Neural cell (in vitro differentiated cells): ENCODE results near the gene GLRX2. TPM values are rescaled to one million over a fixed set of nuclear protein-coding genes. Genes with fewer than 3 reads are reported as not detected.

Source experiments
- H2AFZ ChIP-seq: fragments of 200-600, 300-800 bp; sonication (generic), shearing (Covaris generic); 2 replicates; pipeline ENCODE4 v1.6.0; 2014; ENCODE audit warnings: low read depth, mild to moderate bottlenecking, antibody characterized with exemption, low read length, moderate library complexity
- H3F3A ChIP-seq: fragments of 200-600 bp; shearing (Covaris generic); 2 replicates; pipeline ENCODE4 v1.6.1; 2016; ENCODE audit warnings: mild to moderate bottlenecking, moderate library complexity, mixed read lengths, antibody characterized with exemption, low read length; ENCODE audit not compliant: insufficient read depth, poor library complexity, severe bottlenecking
- H3K27ac ChIP-seq: fragments of 200-600, 300-800 bp; sonication (generic), shearing (Covaris generic); 2 replicates; pipeline ENCODE4 v1.5.1; 2014; ENCODE audit warnings: mild to moderate bottlenecking, low read length, moderate library complexity
- H3K27me3 ChIP-seq: fragments of 300-800, 200-600 bp; sonication (generic), shearing (Covaris generic); 2 replicates; pipeline ENCODE4 v1.6.0; 2014; ENCODE audit warnings: mild to moderate bottlenecking, low read depth, low read length, moderate library complexity; ENCODE audit not compliant: insufficient read depth
- H3K36me3 ChIP-seq: fragments of 300-800, 200-600 bp; sonication (generic), shearing (Covaris generic); 2 replicates; pipeline ENCODE4 v1.5.1; 2014; ENCODE audit warnings: mild to moderate bottlenecking, antibody characterized with exemption, low read length, moderate library complexity; ENCODE audit not compliant: insufficient read depth
- H3K4me2 ChIP-seq: fragments of 300-800, 200-600 bp; sonication (generic), shearing (Covaris generic); 2 replicates; pipeline ENCODE4 v1.6.0; 2014; ENCODE audit warnings: mild to moderate bottlenecking, low read length
- H3K4me3 ChIP-seq: fragments of 300-800, 200-600 bp; sonication (generic), shearing (Covaris generic); 2 replicates; pipeline ENCODE4 v1.5.1; 2014; ENCODE audit warnings: mild to moderate bottlenecking, low read length, moderate library complexity
- H3K79me2 ChIP-seq: fragments of 200-600 bp; shearing (Covaris generic); replicated peaks from 2 replicates; pipeline ENCODE4 v1.6.0; 2014; ENCODE audit warnings: mild to moderate bottlenecking, low read length, moderate library complexity; ENCODE audit not compliant: insufficient read depth
- H3K9ac ChIP-seq: fragments of 300-800, 200-600 bp; sonication (generic), shearing (Covaris generic); 2 replicates; pipeline ENCODE4 v1.6.1; 2016; ENCODE audit warnings: mild to moderate bottlenecking, low read length, mixed read lengths
- H3K9me2 ChIP-seq: fragments of 200-600 bp; shearing (Covaris generic); 2 replicates; pipeline ENCODE4 v1.6.1; 2016; ENCODE audit warnings: mild to moderate bottlenecking, low read length, mixed read lengths; ENCODE audit not compliant: insufficient read depth
- H3K9me3 ChIP-seq: fragments of 200-600, 300-800 bp; sonication (generic), shearing (Covaris generic); 2 replicates; pipeline ENCODE4 v1.6.1; 2016; ENCODE audit warnings: mild to moderate bottlenecking, mixed run types, low read length, moderate library complexity, mixed read lengths
- H4K20me1 ChIP-seq: fragments of 200-600 bp; shearing (Covaris generic); 2 replicates; pipeline ENCODE4 v1.6.1; 2016; ENCODE audit warnings: mild to moderate bottlenecking, mixed run types; ENCODE audit not compliant: insufficient read depth
- CTCF ChIP-seq: fragments of 450-650 bp; IDR thresholded peaks from 2 replicates; pipeline ENCODE4 v1.5.1; 2014; ENCODE audit warnings: antibody characterized with exemption, mild to moderate bottlenecking, moderate library complexity; ENCODE audit not compliant: poor library complexity, severe bottlenecking
- EP300 ChIP-seq: fragments of 450-650 bp; conservative IDR thresholded peaks from 2 replicates; pipeline ENCODE4 v1.6.1; 2014; ENCODE audit warnings: antibody characterized with exemption, mild to moderate bottlenecking, moderate library complexity; ENCODE audit not compliant: poor library complexity, severe bottlenecking
- EZH2 ChIP-seq: fragments of 200-600, 300-800 bp; shearing (Covaris generic), sonication (generic); IDR thresholded peaks from 2 replicates; pipeline ENCODE4 v1.6.1; 2014; ENCODE audit warnings: antibody characterized with exemption, low read length, borderline replicate concordance, mild to moderate bottlenecking; ENCODE audit not compliant: insufficient read depth, poor library complexity, severe bottlenecking
- MXI1 ChIP-seq: fragments of 450-650 bp; conservative IDR thresholded peaks from 2 replicates; pipeline ENCODE4 v1.6.1; 2014; ENCODE audit warnings: antibody characterized with exemption, mild to moderate bottlenecking; ENCODE audit not compliant: poor library complexity, severe bottlenecking
- RAD21 ChIP-seq: fragments of 450-650 bp; conservative IDR thresholded peaks from 2 replicates; pipeline ENCODE4 v1.6.1; 2014; ENCODE audit warnings: antibody characterized with exemption, mild to moderate bottlenecking, moderate library complexity
- SMC3 ChIP-seq: fragments of 450-650 bp; conservative IDR thresholded peaks from 2 replicates; pipeline ENCODE4 v1.6.1; 2014; ENCODE audit warnings: antibody characterized with exemption, mild to moderate bottlenecking, moderate library complexity; ENCODE audit not compliant: poor library complexity
- polyA plus RNA-seq: library from polyadenylated mRNA; depleted of rRNA; stranded (reverse); fragments of >200 nt; gene quantifications from 2 replicates; pipeline ENCODE4 v1.2.3, GENCODE V29; 2014
- TF ChIP-seq, protein P1 (sequence below): IDR thresholded peaks from 2 replicates; pipeline ENCODE4 v1.6.1; 2012; ENCODE audit warnings: borderline replicate concordance

The GLRX2 gene
- polyA plus RNA-seq, 1 donor from 2014 or later = 6.6 TPM

DNA sequence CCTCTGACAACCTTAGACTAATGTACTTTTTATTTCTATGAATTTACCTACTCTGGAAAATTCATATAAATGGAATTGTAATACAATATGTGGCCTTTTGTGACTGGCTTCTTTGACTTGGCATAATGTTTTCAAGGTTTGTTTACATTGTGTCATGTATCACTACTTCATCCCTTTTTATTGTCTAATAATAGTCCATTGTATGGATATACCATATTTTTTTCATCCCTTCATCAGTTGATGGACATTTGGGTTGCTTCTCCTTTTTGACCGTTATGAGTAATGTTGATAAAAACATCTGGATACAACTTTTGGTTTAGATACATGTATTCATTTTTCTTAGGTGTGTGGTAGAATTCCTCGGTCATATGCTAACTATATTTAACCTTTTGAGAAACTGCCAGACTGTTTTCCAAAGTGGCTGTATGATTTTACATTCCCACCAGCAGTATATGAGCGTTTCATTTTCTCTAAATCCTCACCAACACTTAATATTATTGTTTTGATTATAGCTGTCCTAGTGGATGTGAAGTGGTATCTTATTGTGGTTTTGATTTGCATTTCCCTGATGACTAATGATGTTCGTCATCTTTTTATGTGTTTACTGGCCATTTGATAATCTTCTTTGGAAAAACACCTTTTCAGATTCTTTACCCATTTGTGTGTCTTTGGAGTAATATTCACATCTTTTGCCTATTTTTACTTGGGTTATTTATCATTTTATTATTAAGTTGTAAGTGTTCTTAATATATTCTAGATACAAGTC lies 42.3 kb downstream of the GLRX2 start:
- Histone ChIP-seq H2AFZ (no peak overlapping the region), H4K20me1 (no peaks in the 10 kb centered on the region), H3K4me2 (no peak overlapping the region), H3K9ac (no peak overlapping the region), H3K27ac (no peak overlapping the region), H3K36me3 (no peaks in the 10 kb centered on the region), H3K79me2 (peaks cover 88% of the 10 kb centered on the region), H3F3A (peaks cover 8% of the 10 kb centered on the region), H3K27me3 (no peaks in the 10 kb centered on the region), H3K9me3 (no peaks in the 10 kb centered on the region), H3K4me3 (no peak overlapping the region), H3K9me2 (no peaks in the 10 kb centered on the region)
- TF ChIP-seq EP300 (no peak), EZH2 (no peak), SMC3 (no peak)
- TF ChIP-seq, protein P1, sequence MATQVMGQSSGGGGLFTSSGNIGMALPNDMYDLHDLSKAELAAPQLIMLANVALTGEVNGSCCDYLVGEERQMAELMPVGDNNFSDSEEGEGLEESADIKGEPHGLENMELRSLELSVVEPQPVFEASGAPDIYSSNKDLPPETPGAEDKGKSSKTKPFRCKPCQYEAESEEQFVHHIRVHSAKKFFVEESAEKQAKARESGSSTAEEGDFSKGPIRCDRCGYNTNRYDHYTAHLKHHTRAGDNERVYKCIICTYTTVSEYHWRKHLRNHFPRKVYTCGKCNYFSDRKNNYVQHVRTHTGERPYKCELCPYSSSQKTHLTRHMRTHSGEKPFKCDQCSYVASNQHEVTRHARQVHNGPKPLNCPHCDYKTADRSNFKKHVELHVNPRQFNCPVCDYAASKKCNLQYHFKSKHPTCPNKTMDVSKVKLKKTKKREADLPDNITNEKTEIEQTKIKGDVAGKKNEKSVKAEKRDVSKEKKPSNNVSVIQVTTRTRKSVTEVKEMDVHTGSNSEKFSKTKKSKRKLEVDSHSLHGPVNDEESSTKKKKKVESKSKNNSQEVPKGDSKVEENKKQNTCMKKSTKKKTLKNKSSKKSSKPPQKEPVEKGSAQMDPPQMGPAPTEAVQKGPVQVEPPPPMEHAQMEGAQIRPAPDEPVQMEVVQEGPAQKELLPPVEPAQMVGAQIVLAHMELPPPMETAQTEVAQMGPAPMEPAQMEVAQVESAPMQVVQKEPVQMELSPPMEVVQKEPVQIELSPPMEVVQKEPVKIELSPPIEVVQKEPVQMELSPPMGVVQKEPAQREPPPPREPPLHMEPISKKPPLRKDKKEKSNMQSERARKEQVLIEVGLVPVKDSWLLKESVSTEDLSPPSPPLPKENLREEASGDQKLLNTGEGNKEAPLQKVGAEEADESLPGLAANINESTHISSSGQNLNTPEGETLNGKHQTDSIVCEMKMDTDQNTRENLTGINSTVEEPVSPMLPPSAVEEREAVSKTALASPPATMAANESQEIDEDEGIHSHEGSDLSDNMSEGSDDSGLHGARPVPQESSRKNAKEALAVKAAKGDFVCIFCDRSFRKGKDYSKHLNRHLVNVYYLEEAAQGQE = no peak

DNA sequence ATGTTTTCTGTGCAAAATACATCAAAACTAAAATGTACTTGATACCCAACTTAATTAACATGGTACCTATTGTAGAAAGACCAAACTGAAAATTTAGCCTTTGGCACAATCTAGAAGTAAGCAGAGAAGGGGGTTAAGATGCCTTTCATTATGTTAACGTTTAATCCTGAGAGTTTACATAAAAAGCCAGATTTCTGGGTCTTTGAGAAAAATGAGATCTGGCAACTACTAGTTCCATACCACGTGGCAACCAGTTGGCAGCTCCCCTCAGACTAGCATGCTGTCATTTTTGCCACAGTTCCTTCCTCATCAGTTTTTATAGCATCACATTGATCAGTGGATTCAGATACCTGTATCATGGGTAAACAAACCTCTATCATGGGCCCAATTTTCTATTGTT lies 44.3 kb downstream of the GLRX2 start:
- TF ChIP-seq CTCF = no peak
- no peak for TF ChIP-seq EP300
- TF ChIP-seq MXI1 = peak; percentile 24
- TF ChIP-seq, protein P1 = no peak
- no peak for TF ChIP-seq SMC3
- no peak for TF ChIP-seq RAD21
- no peaks in the 10 kb centered on the region for H3K9me3 ChIP-seq
- H3K27me3 ChIP-seq = no peaks in the 10 kb centered on the region
- peak overlapping the region; percentile 88 for H3K4me3 ChIP-seq
- no peaks in the 10 kb centered on the region for H3K36me3 ChIP-seq
- peaks cover 8% of the 10 kb centered on the region for H3F3A ChIP-seq
- H3K4me2 ChIP-seq = peak overlapping the region; percentile 97
- H3K9ac ChIP-seq = peak overlapping the region; percentile 98
- H2AFZ ChIP-seq = no peak overlapping the region
- H3K79me2 ChIP-seq = peaks cover 87% of the 10 kb centered on the region
- H3K27ac ChIP-seq = no peak overlapping the region
- no peaks in the 10 kb centered on the region for H4K20me1 ChIP-seq
- H3K9me2 ChIP-seq = no peaks in the 10 kb centered on the region
